CD14-positive monocyte (primary cell): Measurements from ENCODE around the gene SEPTIN10. TPM values are rescaled to one million over a fixed set of nuclear protein-coding genes. Genes with fewer than 3 reads are reported as not detected.

Experiments used
- DNase-seq, 3 donors: peaks; one replicate each; pipeline ENCODE4 v3.0.0-alpha.2; 2011 to 2022
- H2AFZ ChIP-seq: 2 replicates; pipeline ENCODE4 v1.6.0; 2012; ENCODE audit warnings: mild to moderate bottlenecking, low read depth, low read length, inconsistent platforms; ENCODE audit not compliant: insufficient read depth, poor library complexity, severe bottlenecking
- H3K27ac ChIP-seq, 2 donors: 1 replicate in 1 of 2; 2 replicates in 1 of 2; pipeline ENCODE4 v1.5.1; 2012 to 2013; ENCODE audit warnings: low read length in 2 of 2, control low read depth in 1 of 2, inconsistent platforms in 1 of 2, low read depth in 1 of 2, mild to moderate bottlenecking in 1 of 2
- H3K27me3 ChIP-seq, 2 donors: one replicate each; pipeline versions ENCODE4 v1.6.0 to v1.6.1; 2011 to 2013; ENCODE audit warnings: low read length in 2 of 2; ENCODE audit not compliant: control insufficient read depth in 2 of 2, insufficient read depth in 2 of 2
- H3K36me3 ChIP-seq, 2 donors: replicated peaks in 1 of 2; 1 replicate in 1 of 2; 2 replicates in 1 of 2; pipeline versions ENCODE4 v1.5.1 to v1.6.1; 2012 to 2013; ENCODE audit warnings: low read length in 2 of 2, control low read depth in 1 of 2, inconsistent platforms in 1 of 2, mild to moderate bottlenecking in 1 of 2; ENCODE audit not compliant: insufficient read depth in 2 of 2, control insufficient read depth in 1 of 2
- H3K4me1 ChIP-seq, 2 donors: 1 replicate in 1 of 2; 2 replicates in 1 of 2; pipeline versions ENCODE4 v1.5.1 to v1.6.1; 2012 to 2013; ENCODE audit warnings: low read length in 2 of 2, control low read depth in 1 of 2, inconsistent platforms in 1 of 2, mild to moderate bottlenecking in 1 of 2, moderate library complexity in 1 of 2; ENCODE audit not compliant: insufficient read depth in 2 of 2, control insufficient read depth in 1 of 2
- H3K4me2 ChIP-seq: replicated peaks from 2 replicates; pipeline ENCODE3; 2012; ENCODE audit warnings: low read length, moderate library complexity, mild to moderate bottlenecking; ENCODE audit not compliant: poor library complexity, severe bottlenecking; ENCODE audit errors: extremely low read depth
- H3K4me3 ChIP-seq, 3 experiments: fragments of 200-600 bp in 1 of 3; sonication (generic) in 1 of 3; replicated peaks in 1 of 3; 1 replicate in 2 of 3; 2 replicates in 1 of 3; pipeline ENCODE4 v1.5.1; 2011 to 2013; ENCODE audit warnings: low read length in 3 of 3, mild to moderate bottlenecking in 3 of 3, control low read depth in 2 of 3, low read depth in 2 of 3, inconsistent platforms in 1 of 3, moderate library complexity in 1 of 3
- H3K79me2 ChIP-seq: 2 replicates; pipeline ENCODE4 v1.6.0; 2012; ENCODE audit warnings: mild to moderate bottlenecking, control low read depth, inconsistent platforms, low read length, moderate library complexity; ENCODE audit not compliant: insufficient read depth
- H3K9ac ChIP-seq: 2 replicates; pipeline ENCODE4 v1.6.0; 2017; ENCODE audit warnings: low read length, mild to moderate bottlenecking; ENCODE audit not compliant: insufficient read depth, poor library complexity, severe bottlenecking
- H3K9me3 ChIP-seq, 2 donors: replicated peaks in 1 of 2; 1 replicate in 1 of 2; 2 replicates in 1 of 2; pipeline versions ENCODE4 v1.5.1 to v1.6.1; 2012 to 2013; ENCODE audit warnings: low read length in 2 of 2, control low read depth in 1 of 2; ENCODE audit not compliant: control insufficient read depth in 1 of 2, insufficient read depth in 1 of 2
- H4K20me1 ChIP-seq: 2 replicates; pipeline ENCODE4 v1.6.0; 2012; ENCODE audit warnings: mild to moderate bottlenecking, low read length, control low read depth, moderate library complexity; ENCODE audit not compliant: insufficient read depth
- H3K27ac Mint-ChIP-seq, 7 donors: one replicate each; pipeline ENCODE4 v1.8.0; 2020; ENCODE audit warnings: mild to moderate bottlenecking in 7 of 7, mixed read lengths in 7 of 7, moderate library complexity in 6 of 7, inconsistent platforms in 2 of 7
- H3K27me3 Mint-ChIP-seq, 3 donors: one replicate each; pipeline ENCODE4 v1.8.0; 2021 to 2022; ENCODE audit warnings: low read depth in 3 of 3, mild to moderate bottlenecking in 3 of 3, mixed read lengths in 3 of 3, moderate library complexity in 3 of 3, inconsistent platforms in 1 of 3
- H3K36me3 Mint-ChIP-seq, 2 donors: one replicate each; pipeline ENCODE4 v1.8.0; 2020; ENCODE audit warnings: mixed read lengths in 2 of 2, inconsistent platforms in 1 of 2, mild to moderate bottlenecking in 1 of 2
- H3K4me1 Mint-ChIP-seq: one replicate; pipeline ENCODE4 v1.8.0; 2020; ENCODE audit warnings: mild to moderate bottlenecking, mixed read lengths
- H3K4me3 Mint-ChIP-seq, 2 donors: one replicate each; pipeline ENCODE4 v1.8.0; 2020; ENCODE audit warnings: mild to moderate bottlenecking in 2 of 2, mixed read lengths in 2 of 2, moderate library complexity in 1 of 2
- H3K9me3 Mint-ChIP-seq, 7 donors: one replicate each; pipeline ENCODE4 v1.8.0; 2020 to 2022; ENCODE audit warnings: mixed read lengths in 7 of 7, mild to moderate bottlenecking in 6 of 7, moderate library complexity in 6 of 7, inconsistent platforms in 2 of 7
- WGBS: methylation state at CpG from one replicate; pipeline ENCODE4 v1.1.5; 2013; ENCODE audit warnings: missing lambda C conversion rate; ENCODE audit not compliant: insufficient coverage; 5-methylcytosine and 5-hydroxymethylcytosine counted together
- intact Hi-C, 2 donors: fragments of 100-400 bp; cut with micrococcal nuclease; formaldehyde crosslinking; loops; one replicate each; pipeline versions ENCODE4 v1.15.0 to v1.15.1; 2023
- polyA plus RNA-seq, 3 donors: library from polyadenylated mRNA; depleted of rRNA in 1 of 3; unstranded in 2 of 3; stranded (reverse) in 1 of 3; fragments of 300-500 nt in 2 of 3; fragments of >200 nt in 1 of 3; fragmentation: Illumina TruSeq in 2 of 3; gene quantifications; 1 replicate in 2 of 3; 2 replicates in 1 of 3; pipeline ENCODE4 v1.2.3, GENCODE V29; 2012 to 2021
- TF ChIP-seq, protein P1 (sequence below): fragments of 200-600 bp; IDR thresholded peaks from one replicate; pipeline ENCODE4 v1.8.0; 2022; ENCODE audit warnings: antibody characterized with exemption, mild to moderate bottlenecking

The SEPTIN10 gene
- polyA plus RNA-seq, 3 donors = 4.2 to 6.8 (median 4.4) TPM

DNA sequence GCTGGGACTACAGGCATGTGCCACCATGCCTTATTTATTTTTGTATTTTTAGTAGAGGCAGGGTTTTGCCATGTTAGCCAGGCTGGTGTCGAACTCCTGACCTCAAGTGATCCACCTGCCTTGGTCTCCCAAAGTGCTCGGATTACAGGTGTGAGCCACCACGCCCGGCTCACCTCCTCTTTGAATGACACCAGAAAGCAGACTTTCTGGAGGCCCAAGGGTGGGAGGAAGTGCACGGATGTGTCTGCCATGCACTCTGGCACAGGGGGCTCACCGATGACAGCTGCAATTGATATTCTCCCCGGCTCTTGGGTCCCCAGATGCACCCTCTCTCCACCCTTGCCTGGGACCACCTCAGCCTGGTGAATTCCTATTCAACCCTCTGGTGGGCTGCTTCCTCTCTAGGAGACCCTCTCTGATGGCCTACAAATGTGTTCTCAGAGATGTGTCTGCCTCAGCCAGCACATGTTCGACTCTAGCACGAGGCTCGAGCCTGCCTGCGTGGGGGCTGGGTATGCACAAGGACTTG is 87.3 kb downstream of the SEPTIN10 start:
- WGBS = 91% methylated on average over 9 of the region's 11 CpGs

DNA sequence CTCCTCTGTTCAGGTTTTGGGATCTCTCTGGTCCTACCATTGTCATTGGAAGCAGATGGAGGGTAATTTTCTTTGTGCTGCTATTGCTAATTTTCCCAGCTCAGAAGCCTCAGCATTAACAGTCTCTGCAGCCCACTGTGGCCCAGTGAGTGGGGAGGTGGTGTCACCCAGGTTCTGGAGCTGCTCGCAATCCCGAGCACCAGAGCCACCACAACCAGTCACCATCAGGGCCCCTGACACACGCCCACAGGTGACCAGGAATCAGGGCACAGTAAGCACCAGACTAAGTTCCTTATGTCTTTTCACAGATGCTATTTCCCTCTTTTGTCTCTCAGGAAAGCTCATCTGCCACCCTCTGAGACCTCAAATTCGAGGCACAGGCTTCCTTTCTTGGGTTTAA is 87.9 kb downstream of the SEPTIN10 start:
- Histone ChIP-seq H3K27ac (no peak overlapping the region), H2AFZ (no peak overlapping the region), H3K4me1 (no peaks in the 10 kb centered on the region), H4K20me1 (no peaks in the 10 kb centered on the region), H3K79me2 (no peaks in the 10 kb centered on the region), H3K4me2 (no peak overlapping the region), H3K9me3 (no peaks in the 10 kb centered on the region), H3K9ac (no peak overlapping the region), H3K36me3 (no peaks in the 10 kb centered on the region), H3K27me3 (no peaks in the 10 kb centered on the region), H3K4me3 (no peak overlapping the region)
- Mint-ChIP-seq H3K36me3 (no peaks in the 10 kb centered on the region), H3K9me3 (peaks cover 0 to 2% (median 0%) of the 10 kb centered on the region in 7 donors), H3K4me3 (no peak overlapping the region), H3K27ac (no peak overlapping the region), H3K27me3 (peaks cover 0 to 13% (median 6%) of the 10 kb centered on the region in 3 donors), H3K4me1 (no peaks in the 10 kb centered on the region)
- intact Hi-C loops = no loop called here
- DNase-seq = no peak
- WGBS = 23% methylated on average over 3 of the region's 4 CpGs
- TF ChIP-seq, protein P1, sequence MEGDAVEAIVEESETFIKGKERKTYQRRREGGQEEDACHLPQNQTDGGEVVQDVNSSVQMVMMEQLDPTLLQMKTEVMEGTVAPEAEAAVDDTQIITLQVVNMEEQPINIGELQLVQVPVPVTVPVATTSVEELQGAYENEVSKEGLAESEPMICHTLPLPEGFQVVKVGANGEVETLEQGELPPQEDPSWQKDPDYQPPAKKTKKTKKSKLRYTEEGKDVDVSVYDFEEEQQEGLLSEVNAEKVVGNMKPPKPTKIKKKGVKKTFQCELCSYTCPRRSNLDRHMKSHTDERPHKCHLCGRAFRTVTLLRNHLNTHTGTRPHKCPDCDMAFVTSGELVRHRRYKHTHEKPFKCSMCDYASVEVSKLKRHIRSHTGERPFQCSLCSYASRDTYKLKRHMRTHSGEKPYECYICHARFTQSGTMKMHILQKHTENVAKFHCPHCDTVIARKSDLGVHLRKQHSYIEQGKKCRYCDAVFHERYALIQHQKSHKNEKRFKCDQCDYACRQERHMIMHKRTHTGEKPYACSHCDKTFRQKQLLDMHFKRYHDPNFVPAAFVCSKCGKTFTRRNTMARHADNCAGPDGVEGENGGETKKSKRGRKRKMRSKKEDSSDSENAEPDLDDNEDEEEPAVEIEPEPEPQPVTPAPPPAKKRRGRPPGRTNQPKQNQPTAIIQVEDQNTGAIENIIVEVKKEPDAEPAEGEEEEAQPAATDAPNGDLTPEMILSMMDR = no peak

More for the DNA sequence above, 87.3 kb downstream of the SEPTIN10 start:
- H3K27me3 Mint-ChIP-seq = peaks cover 0 to 11% (median 6%) of the 10 kb centered on the region in 3 donors
- Histone ChIP-seq H3K27ac (no peak overlapping the region), H3K27me3 (no peaks in the 10 kb centered on the region), H3K4me3 (no peak overlapping the region), H3K4me2 (no peak overlapping the region), H3K4me1 (no peaks in the 10 kb centered on the region), H3K9ac (no peak overlapping the region), H3K36me3 (no peaks in the 10 kb centered on the region), H3K9me3 (no peaks in the 10 kb centered on the region), H2AFZ (no peak overlapping the region), H3K79me2 (no peaks in the 10 kb centered on the region), H4K20me1 (no peaks in the 10 kb centered on the region)
- H3K9me3 Mint-ChIP-seq = peaks cover 0 to 2% (median 0%) of the 10 kb centered on the region in 7 donors
- intact Hi-C loops = no loop called here
- TF ChIP-seq, protein P1 = no peak
- H3K36me3 Mint-ChIP-seq = no peaks in the 10 kb centered on the region
- no peak overlapping the region for H3K4me3 Mint-ChIP-seq
- no peaks in the 10 kb centered on the region for H3K4me1 Mint-ChIP-seq
- no peak for DNase-seq
- H3K27ac Mint-ChIP-seq = no peak overlapping the region
